GM18868 (cell line): ENCODE results near the gene CIB4.

ENCODE experiments used
- ATAC-seq: cut with Tn5 transposase; IDR thresholded peaks from one replicate; pipeline ENCODE4 v1.9.1; 2021; ENCODE audit warnings: mild to moderate bottlenecking, moderate library complexity; ENCODE audit not compliant: unreplicated experiment

The CIB4 gene

DNA sequence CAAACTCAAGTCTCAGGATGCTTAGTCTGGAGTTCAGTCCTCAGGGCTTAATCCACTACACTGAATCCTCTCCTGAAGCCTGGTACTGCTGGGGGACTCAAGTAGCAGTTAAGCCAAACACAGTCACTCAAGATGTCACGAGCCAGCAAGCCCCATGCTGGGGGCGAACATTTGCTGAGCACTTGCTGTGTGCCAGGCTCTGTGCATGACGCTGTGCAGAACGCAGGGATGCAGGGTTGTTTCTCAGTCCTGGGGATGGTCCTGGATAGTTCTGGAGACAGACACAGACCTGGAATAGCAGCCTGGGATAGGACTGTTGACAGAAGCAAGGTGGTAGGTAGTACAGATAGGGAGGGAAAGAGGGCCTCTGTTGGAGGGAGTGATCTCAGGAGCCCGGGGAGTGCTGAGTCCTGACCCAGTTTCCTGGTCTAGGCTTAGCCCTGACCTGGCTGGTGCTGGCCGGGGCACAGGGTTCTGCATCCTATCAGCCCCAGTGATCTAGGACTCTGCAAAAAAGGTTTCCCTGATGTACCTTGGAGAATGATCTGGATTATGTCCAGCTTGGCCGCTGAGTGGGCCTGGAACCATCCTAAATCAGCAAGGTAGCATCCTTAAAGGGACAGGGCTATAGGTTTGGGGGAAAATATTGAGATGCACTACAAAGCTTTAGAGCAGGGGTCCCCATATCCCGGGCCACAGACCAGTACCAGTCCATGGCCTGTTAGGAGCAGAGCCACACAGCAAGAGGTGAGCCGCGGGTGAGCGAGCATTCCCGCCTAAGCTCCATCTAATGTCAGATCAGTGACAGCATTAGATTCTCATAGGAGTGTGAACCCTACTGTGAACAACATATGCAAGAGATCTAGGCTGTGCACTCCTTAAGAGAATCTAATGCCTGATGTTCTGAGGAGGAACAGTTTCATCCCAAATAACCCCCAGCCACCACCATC, 108.6 kb downstream of the CIB4 start:
- no peak for ATAC-seq
